NCI-H1694 treated with DMSO at 0.1 percent for 48 hours (cell line): Measurements from ENCODE around the gene NR5A1.

ENCODE experiments used
- DNase-seq: peaks from one replicate; lab custom pipeline; 2025; lab: John Stamatoyannopoulos, UW

NR5A1 gene

DNA sequence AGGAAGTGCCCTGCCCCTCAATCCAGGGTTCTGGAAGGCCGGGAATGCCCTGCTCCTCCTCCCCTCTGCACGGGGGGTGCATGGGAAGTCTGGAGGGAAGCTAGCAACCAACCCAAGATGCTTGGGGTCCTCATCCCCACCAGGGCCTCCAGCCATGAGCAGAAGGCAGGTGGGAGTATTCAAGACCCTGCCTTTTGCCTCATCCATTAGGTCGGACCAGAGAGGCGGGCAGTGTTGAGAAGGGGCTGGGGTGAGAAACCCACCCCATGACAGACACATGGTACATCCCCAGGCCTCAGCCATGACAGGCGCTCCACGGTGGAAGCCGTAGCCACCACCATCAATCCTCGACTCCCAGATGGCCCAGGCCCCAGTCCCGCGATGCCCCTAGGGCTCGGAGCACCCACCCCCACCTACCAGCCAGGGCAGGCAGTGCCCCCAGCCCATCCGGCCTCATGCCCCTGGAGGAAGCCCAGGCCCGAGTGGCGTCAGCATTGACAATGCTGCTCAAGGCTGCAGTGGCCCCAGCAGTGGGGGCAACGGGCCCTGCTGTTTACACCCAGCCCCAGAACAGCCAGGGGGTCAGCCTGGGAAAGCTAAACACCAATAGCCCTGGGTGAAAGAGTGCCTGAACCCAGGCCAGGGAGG lies 8.6 kb downstream of the NR5A1 start:
- DNase-seq: no peak

DNA sequence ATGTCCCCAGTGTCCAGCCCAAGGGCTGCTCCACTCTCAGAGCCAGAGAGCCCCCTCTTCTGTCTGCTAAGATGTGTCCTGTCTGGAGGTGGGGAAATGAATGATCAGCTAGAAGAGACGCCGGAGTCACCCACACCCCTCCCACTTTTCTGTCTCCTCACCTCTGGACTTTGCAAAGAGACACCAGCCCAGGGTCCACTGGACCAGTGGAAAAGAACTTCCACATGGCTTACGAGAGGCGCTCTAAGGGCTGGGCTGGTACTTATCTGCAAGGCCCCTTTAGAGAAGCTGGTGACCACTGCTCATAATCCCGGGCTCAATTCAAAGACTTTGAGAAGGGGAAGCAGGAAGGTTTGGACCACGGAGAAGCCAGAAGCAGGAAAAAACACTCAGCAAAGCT lies 9.2 kb downstream of the NR5A1 start:
- DNase-seq: no peak

GRCh38 chr9:124497441-124497840 lies 9.8 kb downstream of the NR5A1 start:
- no peak for DNase-seq

GRCh38 chr9:124496463-124496862 lies 10.7 kb downstream of the NR5A1 start:
- DNase-seq: no peak

- DNase-seq: no peak
These were observed 11.1 kb downstream of the NR5A1 start for GRCh38 chr9:124496075-124496449.

DNA sequence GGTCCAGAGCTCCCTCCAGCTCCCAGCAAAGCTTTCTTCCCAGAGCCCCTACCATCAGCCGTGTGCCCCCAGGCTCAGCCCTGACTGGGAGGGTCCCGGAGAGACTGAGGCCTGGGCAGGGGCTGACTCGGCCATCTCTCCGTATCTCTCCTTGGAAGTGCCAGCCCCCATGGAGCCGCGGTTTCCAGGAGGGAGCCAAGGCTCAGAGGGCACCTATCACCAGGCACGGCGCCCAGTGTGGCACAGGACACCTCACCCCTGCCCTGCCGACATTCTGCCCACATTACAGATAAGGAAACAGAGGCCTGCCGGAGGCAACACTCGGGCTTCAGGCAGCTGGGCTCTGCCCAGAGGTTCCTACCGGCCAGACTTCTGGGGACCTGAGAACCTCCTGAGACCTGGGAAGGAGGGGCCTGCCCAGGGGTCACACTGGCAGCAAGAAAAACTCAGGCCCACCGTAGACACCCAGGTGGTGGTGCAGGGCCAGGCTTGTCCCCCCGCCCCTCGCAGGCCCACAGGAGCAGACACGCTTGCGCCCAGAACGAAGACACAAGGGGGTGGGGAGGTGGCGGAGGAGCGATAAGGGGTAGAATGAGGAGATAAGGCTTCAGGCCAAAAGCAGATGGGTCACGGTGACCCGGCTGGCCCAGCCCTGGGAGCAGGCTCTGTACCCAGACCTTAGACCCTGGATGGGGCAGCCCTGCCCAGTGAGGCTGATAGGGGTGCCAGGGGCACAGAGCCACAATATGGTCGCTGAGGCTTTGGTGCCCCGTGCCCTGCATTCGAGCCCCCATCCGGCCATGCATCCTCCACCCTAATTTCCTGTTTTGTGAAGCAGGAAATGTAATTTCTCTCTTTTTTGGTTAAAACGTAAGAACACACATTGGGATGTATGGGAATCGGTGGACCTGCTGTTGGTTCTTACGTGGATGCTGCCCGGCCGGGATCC lies 11.8 kb downstream of the NR5A1 start:
- DNase-seq: no peak

- no peak for DNase-seq
These were observed 13.3 kb downstream of the NR5A1 start for GRCh38 chr9:124493794-124494479.

GRCh38 chr9:124493218-124493617 lies 14.0 kb downstream of the NR5A1 start:
- DNase-seq: no peak

GRCh38 chr9:124492818-124493217 lies 14.4 kb downstream of the NR5A1 start:
- no peak for DNase-seq

GRCh38 chr9:124491049-124491975 lies 15.9 kb downstream of the NR5A1 start:
- DNase-seq: no peak

- no peak for DNase-seq
These were observed 17.2 kb downstream of the NR5A1 start for GRCh38 chr9:124490004-124490403.

DNA sequence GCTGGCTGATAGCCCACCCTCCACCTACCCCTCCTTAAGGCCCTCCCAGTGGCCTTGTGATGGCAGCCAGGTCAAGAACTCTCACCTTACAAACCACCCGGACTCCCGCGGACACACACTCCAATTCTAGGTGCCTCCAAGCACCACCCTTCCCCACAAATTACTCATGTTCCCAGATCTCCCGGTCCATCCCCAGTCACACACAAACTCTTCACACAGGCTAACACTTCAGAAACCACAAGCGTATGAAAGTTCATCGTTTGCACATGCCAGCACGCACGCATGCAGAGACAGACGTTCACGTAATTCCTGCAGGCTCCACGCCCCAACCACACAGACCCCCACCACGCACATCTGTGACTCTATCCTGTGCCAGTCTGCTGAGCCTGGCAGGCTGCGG lies 18.0 kb downstream of the NR5A1 start:
- DNase-seq: no peak

DNA sequence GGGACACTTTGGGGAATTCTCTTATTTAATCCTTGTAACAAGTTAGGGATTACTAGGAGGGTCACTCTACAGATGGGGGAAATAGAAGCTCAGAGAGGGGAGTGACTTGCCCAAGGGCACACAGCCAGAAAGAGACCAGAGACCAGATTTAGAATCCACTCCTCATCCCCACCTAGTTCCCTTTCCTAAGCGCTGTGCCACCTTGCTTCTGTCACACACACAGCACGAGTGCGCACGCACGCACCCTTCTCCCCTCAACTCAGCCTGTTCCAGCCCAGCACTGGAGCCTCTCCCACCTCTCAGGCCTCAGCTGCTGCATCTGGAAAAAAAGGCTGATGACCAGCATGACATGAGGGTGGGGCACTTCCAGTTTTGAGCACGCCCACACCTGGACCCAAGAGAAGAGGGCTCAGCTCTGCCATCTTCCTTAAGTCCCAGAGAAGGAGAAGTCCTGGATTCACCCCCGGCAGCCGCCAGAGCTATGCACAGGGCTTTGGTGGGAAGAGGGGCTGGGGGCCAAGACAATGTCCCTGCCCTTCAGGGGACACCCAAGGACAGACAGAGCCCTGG lies 18.5 kb downstream of the NR5A1 start:
- DNase-seq: no peak

DNA sequence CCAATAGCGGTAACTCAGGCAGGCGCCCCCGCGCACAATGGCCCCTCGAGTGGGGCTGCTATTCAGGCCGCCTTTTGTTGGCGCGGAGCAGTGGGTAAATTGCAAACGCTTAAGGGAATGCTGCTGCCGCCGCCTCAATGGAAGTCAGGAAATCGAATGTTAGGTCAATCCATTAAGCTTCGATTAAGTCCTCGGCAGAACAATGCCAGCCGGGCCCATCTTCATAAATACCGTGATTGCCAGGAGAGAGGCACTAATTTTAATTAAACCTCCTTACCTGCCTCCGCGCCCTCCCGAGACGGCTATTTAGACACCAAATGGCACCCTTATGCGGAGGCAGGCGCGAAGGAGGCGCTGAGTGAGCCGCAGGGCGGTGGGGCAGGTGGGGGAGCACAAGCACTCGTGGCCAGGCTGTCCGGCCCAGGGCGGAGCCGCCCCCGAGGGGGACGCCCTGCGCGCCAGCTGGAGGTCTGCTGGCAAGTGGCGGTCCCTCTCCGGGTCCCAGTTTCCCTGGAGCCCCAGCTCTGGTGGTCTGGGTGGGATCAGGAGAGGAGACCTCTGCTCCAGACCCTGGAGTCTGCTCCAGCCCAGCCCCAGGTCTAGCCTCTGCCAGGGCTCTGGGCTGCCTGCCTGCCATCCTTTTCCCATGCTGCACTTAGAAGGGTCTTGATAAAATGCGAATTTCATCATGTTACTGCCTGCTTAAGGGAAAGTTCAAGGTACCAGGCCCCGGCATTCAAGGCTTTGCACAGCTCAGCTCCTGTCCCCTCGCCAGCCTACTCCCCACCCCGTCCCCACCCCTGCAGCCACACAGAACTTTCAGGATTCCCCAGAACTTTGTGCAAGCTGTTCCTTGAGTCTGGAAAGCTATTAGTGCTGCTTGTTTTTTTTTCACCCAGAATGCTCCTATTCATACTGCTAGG lies 19.7 kb downstream of the NR5A1 start:
- DNase-seq: no peak

DNA sequence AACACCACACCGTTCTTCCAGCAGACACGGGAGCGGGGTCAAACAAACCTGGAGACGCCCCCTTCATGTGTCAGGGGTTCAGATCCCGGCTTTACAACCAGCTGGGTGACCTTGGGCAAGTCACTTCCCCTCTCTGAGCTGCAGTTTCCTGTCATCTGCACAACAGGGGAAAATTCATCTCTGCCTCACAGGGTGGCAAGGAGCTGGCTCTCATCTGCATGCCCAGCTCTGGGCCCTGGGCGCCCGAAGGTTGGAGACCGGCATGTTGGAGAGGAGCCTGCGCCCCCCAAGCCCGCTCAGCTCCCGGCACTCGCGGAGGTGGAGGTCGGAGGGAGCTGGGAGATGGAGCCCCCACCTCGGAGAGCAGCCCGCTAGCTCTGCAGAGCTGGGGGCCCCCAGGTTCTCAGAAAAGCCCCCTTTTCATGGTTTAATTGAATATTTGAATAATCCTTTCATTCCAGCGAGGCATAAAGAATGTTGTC lies 20.4 kb downstream of the NR5A1 start:
- DNase-seq: no peak

GRCh38 chr9:124485936-124486335 lies 21.3 kb downstream of the NR5A1 start:
- no peak for DNase-seq

DNA sequence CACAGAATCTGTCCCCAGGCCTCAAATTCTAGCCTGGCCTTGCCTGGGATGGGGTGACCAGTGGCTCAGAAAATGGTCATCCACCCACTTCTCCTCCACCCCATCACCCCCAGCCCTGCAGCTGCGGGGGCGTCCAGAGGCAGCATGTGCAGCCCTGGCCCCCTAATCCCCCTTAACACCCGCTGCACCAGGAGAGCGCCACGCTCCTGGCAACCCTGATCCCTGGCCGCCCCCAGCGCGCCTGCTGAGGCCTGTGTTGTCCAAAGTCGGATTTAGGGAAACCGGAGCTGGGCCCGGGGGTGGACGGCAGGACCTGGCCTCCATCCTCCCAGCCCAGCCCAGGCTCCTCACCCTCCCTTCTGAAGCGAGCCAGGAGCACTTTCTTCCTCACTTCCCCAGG lies 22.0 kb downstream of the NR5A1 start:
- DNase-seq: no peak

- DNase-seq: no peak
These were observed 23.7 kb downstream of the NR5A1 start for GRCh38 chr9:124483481-124483880.

DNA sequence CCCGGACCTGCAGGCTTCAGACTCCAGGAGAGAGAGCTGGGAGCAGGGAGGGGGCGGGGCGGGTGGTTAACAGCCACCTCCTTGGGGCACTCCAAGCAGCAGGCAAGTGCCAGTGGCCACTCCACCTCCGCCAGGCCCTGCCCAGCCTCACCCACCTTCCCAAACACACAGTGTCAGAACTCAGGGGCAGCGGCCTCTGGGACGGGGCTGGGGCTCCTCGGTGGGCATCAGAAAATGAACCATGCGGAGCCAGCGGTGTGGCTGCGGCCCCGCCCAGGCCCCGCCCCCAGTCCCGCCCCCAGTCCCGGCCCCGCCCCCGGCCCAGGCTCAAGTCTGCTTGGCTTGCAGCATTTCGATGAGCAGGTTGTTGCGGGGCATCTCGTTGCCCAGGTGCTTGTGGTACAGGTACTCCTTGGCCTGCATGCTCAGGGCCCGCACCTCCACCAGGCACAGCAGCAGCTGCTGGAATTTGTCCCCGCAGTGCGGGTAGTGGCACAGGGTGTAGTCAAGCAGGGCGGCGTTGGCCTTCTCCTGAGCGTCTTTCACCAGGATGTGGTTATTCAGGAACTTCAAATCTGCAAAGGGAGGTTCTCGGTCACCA lies 24.7 kb downstream of the NR5A1 start:
- no peak for DNase-seq

DNA sequence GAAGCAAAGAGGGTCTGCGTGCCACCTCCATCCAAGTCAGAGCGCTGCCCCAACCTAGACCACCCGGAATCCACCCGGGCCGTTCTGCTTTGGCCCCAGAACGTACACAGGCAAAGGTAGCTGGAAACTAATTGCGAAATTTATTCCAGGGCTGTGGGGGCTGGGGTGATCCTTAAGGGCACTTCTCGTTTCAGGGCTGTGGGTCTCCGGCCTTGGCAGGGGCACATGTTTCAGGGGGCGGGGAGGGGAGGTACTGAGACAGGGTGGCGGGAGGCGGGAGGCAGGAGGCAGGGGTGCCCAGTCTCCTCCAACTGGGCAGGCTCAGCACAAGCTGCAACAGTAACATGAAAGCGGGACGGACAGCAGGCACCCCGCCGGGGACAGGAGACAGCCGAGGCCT lies 26.1 kb downstream of the NR5A1 start:
- no peak for DNase-seq
